Parathyroid adenoma (tissue), 2 donors: ENCODE data around the gene NAA15.
"Not testable (repeated sequence)": the region's sequence is repeated elsewhere in the genome, so short reads cannot be mapped to it uniquely, and the experiment has no call there.

ENCODE experiments used
- H2AFZ ChIP-seq: fragments of 300-600 bp; sonication (generic); one replicate; pipeline ENCODE4 v1.7.0; 2017; ENCODE audit warnings: antibody characterized with exemption, mild to moderate bottlenecking
- H3K27ac ChIP-seq: fragments of 300-600 bp; sonication (generic); one replicate; pipeline ENCODE4 v1.7.0; 2017
- H3K27me3 ChIP-seq: fragments of 300-600 bp; sonication (generic); one replicate; pipeline ENCODE4 v1.7.0; 2017; ENCODE audit warnings: low read length; ENCODE audit not compliant: control insufficient read depth, insufficient read depth
- H3K36me3 ChIP-seq: fragments of 300-600 bp; sonication (generic); one replicate; pipeline ENCODE4 v1.7.0; 2017; ENCODE audit warnings: low read length; ENCODE audit not compliant: control insufficient read depth, insufficient read depth
- H3K4me1 ChIP-seq: fragments of 300-600 bp; sonication (generic); one replicate; pipeline ENCODE4 v1.7.0; 2017; ENCODE audit warnings: control low read depth
- H3K4me2 ChIP-seq: fragments of 300-600 bp; sonication (generic); one replicate; pipeline ENCODE4 v1.7.0; 2017; ENCODE audit warnings: low read length
- H3K4me3 ChIP-seq: fragments of 300-600 bp; sonication (generic); one replicate; pipeline ENCODE4 v1.7.0; 2017; ENCODE audit warnings: low read depth, low read length
- H3K79me2 ChIP-seq: fragments of 300-600 bp; sonication (generic); one replicate; pipeline ENCODE4 v1.7.0; 2017; ENCODE audit warnings: control low read depth
- H3K9ac ChIP-seq: fragments of 300-600 bp; sonication (generic); one replicate; pipeline ENCODE4 v1.7.0; 2017; ENCODE audit warnings: mild to moderate bottlenecking
- H3K9me3 ChIP-seq: fragments of 300-600 bp; sonication (generic); one replicate; pipeline ENCODE4 v1.7.0; 2017; ENCODE audit warnings: low read length; ENCODE audit not compliant: control insufficient read depth
- CTCF ChIP-seq: fragments of 300-600 bp; sonication (generic); IDR thresholded peaks from one replicate; pipeline ENCODE4 v1.7.0; 2017; ENCODE audit warnings: antibody characterized with exemption, mild to moderate bottlenecking
- donor health status: primary hyperparathyroidism.

NAA15 gene

GRCh38 chr4:139312552-139313332 is 11.4 kb downstream of the NAA15 start:
- H3K79me2 ChIP-seq = peaks cover 18% of the 10 kb centered on the region
- H3K9me3 ChIP-seq = no peaks in the 10 kb centered on the region
- TF ChIP-seq CTCF = no peak
- H3K4me3 ChIP-seq = no peak overlapping the region
- peak overlapping the region; percentile 17 for H3K4me2 ChIP-seq
- no peak overlapping the region for H3K27ac ChIP-seq
- H3K4me1 ChIP-seq = no peaks in the 10 kb centered on the region
- no peaks in the 10 kb centered on the region for H3K36me3 ChIP-seq
- H3K27me3 ChIP-seq = no peaks in the 10 kb centered on the region
- no peak overlapping the region for H2AFZ ChIP-seq
- no peak overlapping the region for H3K9ac ChIP-seq

GRCh38 chr4:139313414-139313813 is 12.1 kb downstream of the NAA15 start:
- not testable (repeated sequence) for H3K4me1 ChIP-seq, H3K4me3 ChIP-seq, H3K27me3 ChIP-seq, H3K9me3 ChIP-seq, H3K36me3 ChIP-seq, H2AFZ ChIP-seq, H3K9ac ChIP-seq, H3K27ac ChIP-seq, H3K4me2 ChIP-seq
- peaks cover 18% of the 10 kb centered on the region for H3K79me2 ChIP-seq

GRCh38 chr4:139314047-139314800 is 12.9 kb downstream of the NAA15 start:
- no peaks in the 10 kb centered on the region for H3K36me3 ChIP-seq
- no peak overlapping the region for H3K4me3 ChIP-seq
- no peak for TF ChIP-seq CTCF
- H3K9me3 ChIP-seq = no peaks in the 10 kb centered on the region
- H3K4me1 ChIP-seq = no peaks in the 10 kb centered on the region
- H3K27ac ChIP-seq = no peak overlapping the region
- no peak overlapping the region for H3K9ac ChIP-seq
- no peaks in the 10 kb centered on the region for H3K27me3 ChIP-seq
- H3K4me2 ChIP-seq = no peak overlapping the region
- peaks cover 21% of the 10 kb centered on the region for H3K79me2 ChIP-seq
- no peak overlapping the region for H2AFZ ChIP-seq

GRCh38 chr4:139315221-139315675 is 13.9 kb downstream of the NAA15 start:
- peaks cover 5% of the 10 kb centered on the region for H3K4me1 ChIP-seq

More at GRCh38 chr4:139315221-139315675, 13.9 kb downstream of the NAA15 start:
- H3K36me3 ChIP-seq = no peaks in the 10 kb centered on the region
- no peaks in the 10 kb centered on the region for H3K9me3 ChIP-seq
- peaks cover 21% of the 10 kb centered on the region for H3K79me2 ChIP-seq
- no peak overlapping the region for H2AFZ ChIP-seq
- H3K4me3 ChIP-seq = no peak overlapping the region
- TF ChIP-seq CTCF = no peak
- H3K9ac ChIP-seq = no peak overlapping the region
- H3K27ac ChIP-seq = no peak overlapping the region
- H3K4me2 ChIP-seq = no peak overlapping the region
- H3K27me3 ChIP-seq = no peaks in the 10 kb centered on the region
